DMS79 (cell line): Measurements from ENCODE around the gene PGLYRP1.

Source experiments
- DNase-seq: peaks from one replicate; lab custom pipeline; 2025; lab: John Stamatoyannopoulos, UW

The PGLYRP1 gene

GRCh38 chr19:46000491-46001246 lies 22.2 kb downstream of the PGLYRP1 start:
- peak; percentile 28 for DNase-seq

- no peak for DNase-seq
Measured at GRCh38 chr19:45999653-46000121, 23.2 kb downstream of the PGLYRP1 start.

- DNase-seq = no peak
Measured at GRCh38 chr19:45998834-45999233, 24.0 kb downstream of the PGLYRP1 start.

GRCh38 chr19:45996933-45997332 lies 25.9 kb downstream of the PGLYRP1 start:
- no peak for DNase-seq

GRCh38 chr19:45995715-45996385 lies 27.0 kb downstream of the PGLYRP1 start:
- DNase-seq = no peak

GRCh38 chr19:45994998-45995714 lies 27.7 kb downstream of the PGLYRP1 start, which contains the start of gene CCDC61:
CCDC61 (plus strand) TSS chr19:45995467; CDS start chr19:46003019, 7,552 bp downstream.
- DNase-seq = peak; percentile 99

GRCh38 chr19:45994456-45994997 lies 28.3 kb downstream of the PGLYRP1 start:
- no peak for DNase-seq

- DNase-seq = no peak
Measured at GRCh38 chr19:45990113-45990728, 32.6 kb downstream of the PGLYRP1 start.

GRCh38 chr19:45985321-45985720 lies 37.5 kb downstream of the PGLYRP1 start:
- no peak for DNase-seq

- DNase-seq = no peak
Measured at GRCh38 chr19:45981350-45981749, 41.5 kb downstream of the PGLYRP1 start.

- no peak for DNase-seq
Measured at GRCh38 chr19:45978156-45978555, 44.7 kb downstream of the PGLYRP1 start.

GRCh38 chr19:45976178-45976577 lies 46.7 kb downstream of the PGLYRP1 start:
- no peak for DNase-seq

GRCh38 chr19:45975306-45976070 lies 47.4 kb downstream of the PGLYRP1 start:
- DNase-seq = no peak

GRCh38 chr19:45973553-45974338 lies 49.1 kb downstream of the PGLYRP1 start, which contains the start of gene NOVA2:
NOVA2 (minus strand) TSS chr19:45973865; CDS start chr19:45973351, 514 bp downstream.
- DNase-seq = peak; percentile 30

GRCh38 chr19:45972947-45973540 lies 49.8 kb downstream of the PGLYRP1 start:
- DNase-seq = no peak

GRCh38 chr19:45972081-45972946 lies 50.5 kb downstream of the PGLYRP1 start:
- no peak for DNase-seq

GRCh38 chr19:45971260-45971902 lies 51.5 kb downstream of the PGLYRP1 start:
- DNase-seq = no peak

- no peak for DNase-seq
Measured at GRCh38 chr19:45969676-45970075, 53.2 kb downstream of the PGLYRP1 start.
